OCI-LY1 (cell line): ENCODE measurements around the gene NRP1.

ENCODE experiments used
- H2AFZ ChIP-seq: fragments of 200-600 bp; sonication (generic), shearing (Covaris generic); 2 replicates; pipeline ENCODE4 v1.6.0; 2014; ENCODE audit warnings: antibody characterized with exemption, mild to moderate bottlenecking, low read length
- H3F3A ChIP-seq: fragments of 200-600 bp; sonication (generic), shearing (Covaris generic); 2 replicates; pipeline ENCODE4 v1.6.0; 2014; ENCODE audit warnings: mild to moderate bottlenecking, antibody characterized with exemption, low read length, moderate library complexity; ENCODE audit not compliant: insufficient read depth
- H3K27ac ChIP-seq: fragments of 200-600 bp; sonication (generic); 2 replicates; pipeline ENCODE4 v1.5.1; 2014; ENCODE audit warnings: low read length, mixed run types, mild to moderate bottlenecking, low read depth; ENCODE audit not compliant: poor library complexity, severe bottlenecking
- H3K27me3 ChIP-seq: fragments of 200-600 bp; sonication (generic); 2 replicates; pipeline ENCODE4 v1.6.0; 2014; ENCODE audit warnings: antibody characterized with exemption, mild to moderate bottlenecking, low read length, moderate library complexity; ENCODE audit not compliant: insufficient read depth
- H3K36me3 ChIP-seq: fragments of 200-600 bp; sonication (generic); 2 replicates; pipeline ENCODE4 v1.6.1; 2014; ENCODE audit warnings: mild to moderate bottlenecking, antibody characterized with exemption, low read length, moderate library complexity, mixed read lengths; ENCODE audit not compliant: insufficient read depth
- H3K4me1 ChIP-seq: fragments of 200-600 bp; sonication (generic); 2 replicates; pipeline ENCODE4 v1.5.1; 2014; ENCODE audit warnings: mild to moderate bottlenecking, low read length, moderate library complexity; ENCODE audit not compliant: insufficient read depth, severe bottlenecking
- H3K4me2 ChIP-seq: fragments of 200-600 bp; sonication (generic), shearing (Covaris generic); 2 replicates; pipeline ENCODE4 v1.6.1; 2014; ENCODE audit warnings: low read length
- H3K4me3 ChIP-seq: fragments of 200-600 bp; sonication (generic); 2 replicates; pipeline ENCODE4 v1.5.1; 2014; ENCODE audit warnings: low read length, low read depth, mild to moderate bottlenecking, mixed read lengths; ENCODE audit not compliant: poor library complexity, severe bottlenecking
- H3K79me2 ChIP-seq: fragments of 200-600 bp; shearing (Covaris generic); 2 replicates; pipeline ENCODE4 v1.6.1; 2016; ENCODE audit warnings: mixed run types, low read length, mixed read lengths; ENCODE audit not compliant: insufficient read depth
- H3K9ac ChIP-seq: fragments of 200-600 bp; sonication (generic), shearing (Covaris generic); 2 replicates; pipeline ENCODE4 v1.6.1; 2014; ENCODE audit warnings: mild to moderate bottlenecking, low read length, mixed read lengths
- H3K9me2 ChIP-seq: fragments of 200-600 bp; sonication (generic), shearing (Covaris generic); 2 replicates; pipeline ENCODE4 v1.6.1; 2014; ENCODE audit warnings: low read depth, mild to moderate bottlenecking, low read length, mixed read lengths
- H3K9me3 ChIP-seq: fragments of 200-600 bp; shearing (Covaris generic); 2 replicates; pipeline ENCODE4 v1.6.1; 2014; ENCODE audit warnings: low read length, mixed read lengths
- H4K20me1 ChIP-seq: fragments of 200-600 bp; sonication (generic), shearing (Covaris generic); 2 replicates; pipeline ENCODE4 v1.6.0; 2016; ENCODE audit warnings: mild to moderate bottlenecking, low read length; ENCODE audit not compliant: insufficient read depth
- CTCF ChIP-seq: fragments of 200-600 bp; sonication (generic), shearing (Covaris generic); IDR thresholded peaks from 2 replicates; pipeline ENCODE4 v1.5.1; 2017; ENCODE audit warnings: mild to moderate bottlenecking, antibody characterized with exemption, low read length, moderate library complexity, mixed read lengths
- EZH2 ChIP-seq: fragments of 200-600 bp; sonication (generic), shearing (Covaris generic); IDR thresholded peaks from 2 replicates; pipeline ENCODE4 v1.8.0; 2017; ENCODE audit warnings: borderline replicate concordance, mixed run types, mild to moderate bottlenecking, antibody characterized with exemption, low read length, moderate library complexity, mixed read lengths

NRP1 gene

GRCh38 chr10:33229949-33230267, 104.6 kb downstream of the NRP1 start:
- Histone ChIP-seq H4K20me1 (no peaks in the 10 kb centered on the region), H3K9me3 (no peaks in the 10 kb centered on the region), H3K36me3 (no peaks in the 10 kb centered on the region), H3K27me3 (no peaks in the 10 kb centered on the region), H3K4me3 (no peak overlapping the region), H3K9me2 (no peaks in the 10 kb centered on the region), H3K4me2 (no peak overlapping the region), H3K79me2 (no peaks in the 10 kb centered on the region), H2AFZ (no peak overlapping the region), H3K4me1 (no peaks in the 10 kb centered on the region), H3K27ac (no peak overlapping the region), H3K9ac (no peak overlapping the region), H3F3A (no peaks in the 10 kb centered on the region)
- TF ChIP-seq EZH2: no peak

- Histone ChIP-seq H3K27me3 (no peaks in the 10 kb centered on the region), H3K79me2 (no peaks in the 10 kb centered on the region), H3K36me3 (no peaks in the 10 kb centered on the region), H3K9me2 (no peaks in the 10 kb centered on the region), H3K4me1 (no peaks in the 10 kb centered on the region), H3K4me3 (no peak overlapping the region), H2AFZ (no peak overlapping the region), H3F3A (no peaks in the 10 kb centered on the region), H4K20me1 (no peaks in the 10 kb centered on the region), H3K9me3 (no peaks in the 10 kb centered on the region), H3K27ac (no peak overlapping the region), H3K9ac (no peak overlapping the region), H3K4me2 (no peak overlapping the region)
- no peak for TF ChIP-seq CTCF
- TF ChIP-seq EZH2: no peak
Measured at GRCh38 chr10:33229252-33229948, 105.1 kb downstream of the NRP1 start.

GRCh38 chr10:33228426-33228825, 106.0 kb downstream of the NRP1 start:
- no peaks in the 10 kb centered on the region for H3K36me3 ChIP-seq
- H3K9ac ChIP-seq: no peak overlapping the region
- no peaks in the 10 kb centered on the region for H3F3A ChIP-seq
- H3K27me3 ChIP-seq: 0 out of 2 replicates have a peak, but pooled peaks cover 5% of the 10 kb centered on the region
- H3K9me3 ChIP-seq: no peaks in the 10 kb centered on the region
- H3K27ac ChIP-seq: no peak overlapping the region
- TF ChIP-seq EZH2 (no peak), CTCF (no peak)
- no peaks in the 10 kb centered on the region for H3K79me2 ChIP-seq
- H3K4me3 ChIP-seq: no peak overlapping the region
- H2AFZ ChIP-seq: no peak overlapping the region
- H3K4me2 ChIP-seq: no peak overlapping the region
- no peaks in the 10 kb centered on the region for H3K9me2 ChIP-seq
- no peaks in the 10 kb centered on the region for H4K20me1 ChIP-seq
- H3K4me1 ChIP-seq: no peaks in the 10 kb centered on the region

- H3K27ac ChIP-seq: no peak overlapping the region
Measured at GRCh38 chr10:33227489-33227888, 107.0 kb downstream of the NRP1 start.

More at GRCh38 chr10:33227489-33227888, 107.0 kb downstream of the NRP1 start:
- TF ChIP-seq CTCF (no peak), EZH2 (no peak)
- Histone ChIP-seq H3K9ac (no peak overlapping the region), H3K9me2 (no peaks in the 10 kb centered on the region), H3K27me3 (0 out of 2 replicates have a peak, but pooled peaks cover 5% of the 10 kb centered on the region), H4K20me1 (no peaks in the 10 kb centered on the region), H2AFZ (no peak overlapping the region), H3F3A (no peaks in the 10 kb centered on the region), H3K9me3 (no peaks in the 10 kb centered on the region), H3K4me2 (no peak overlapping the region), H3K36me3 (no peaks in the 10 kb centered on the region), H3K79me2 (no peaks in the 10 kb centered on the region), H3K4me3 (no peak overlapping the region), H3K4me1 (no peaks in the 10 kb centered on the region)
